HG02642 (cell line): ENCODE data around the gene CHRDL1.
"Not testable (repeated sequence)": the region's sequence is repeated elsewhere in the genome, so short reads cannot be mapped to it uniquely, and the experiment has no call there.

ENCODE experiments used
- ATAC-seq: cut with Tn5 transposase; IDR thresholded peaks from one replicate; pipeline ENCODE4 v1.9.1; 2021; ENCODE audit warnings: mild to moderate bottlenecking; ENCODE audit not compliant: unreplicated experiment, poor library complexity

CHRDL1 gene

DNA sequence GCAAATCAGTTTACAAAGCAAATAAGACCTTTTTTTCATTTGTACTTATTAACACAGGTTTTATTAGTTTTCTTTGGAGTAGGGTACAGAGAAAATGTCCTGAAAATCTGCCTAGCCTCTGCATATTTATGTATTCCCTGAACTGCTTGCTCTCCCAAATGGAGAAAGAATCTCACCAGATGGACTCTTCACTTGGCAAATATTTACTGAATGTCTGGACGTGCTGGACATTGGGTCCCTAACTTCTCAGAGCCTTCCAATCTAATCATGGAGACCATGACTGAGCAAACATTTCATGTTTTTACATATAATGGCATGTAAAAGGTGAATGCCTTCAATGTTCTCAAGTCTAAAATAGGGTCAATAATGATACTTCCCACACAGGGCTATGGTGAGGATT lies 126.0 kb downstream of the CHRDL1 start:
- ATAC-seq = no peak

DNA sequence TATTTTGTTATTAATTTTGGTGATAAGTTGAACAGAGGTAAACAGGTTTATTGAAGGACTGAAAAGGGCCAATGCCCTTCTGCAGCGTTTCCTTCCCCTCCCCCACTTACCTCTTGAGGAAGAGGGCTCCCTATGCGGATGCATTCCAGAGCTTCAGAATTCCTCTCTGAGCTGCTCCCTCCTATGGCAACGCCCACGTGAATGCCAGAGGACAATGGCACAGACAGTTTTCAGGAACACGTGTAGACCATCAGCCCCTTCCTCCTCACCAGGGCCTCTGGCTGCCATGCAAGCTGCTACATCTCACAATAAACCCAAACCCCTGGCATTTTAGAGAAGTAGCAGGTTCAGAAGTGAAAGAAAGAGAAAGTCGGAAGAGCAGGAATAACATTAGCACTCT lies 127.9 kb downstream of the CHRDL1 start:
- no peak for ATAC-seq

DNA sequence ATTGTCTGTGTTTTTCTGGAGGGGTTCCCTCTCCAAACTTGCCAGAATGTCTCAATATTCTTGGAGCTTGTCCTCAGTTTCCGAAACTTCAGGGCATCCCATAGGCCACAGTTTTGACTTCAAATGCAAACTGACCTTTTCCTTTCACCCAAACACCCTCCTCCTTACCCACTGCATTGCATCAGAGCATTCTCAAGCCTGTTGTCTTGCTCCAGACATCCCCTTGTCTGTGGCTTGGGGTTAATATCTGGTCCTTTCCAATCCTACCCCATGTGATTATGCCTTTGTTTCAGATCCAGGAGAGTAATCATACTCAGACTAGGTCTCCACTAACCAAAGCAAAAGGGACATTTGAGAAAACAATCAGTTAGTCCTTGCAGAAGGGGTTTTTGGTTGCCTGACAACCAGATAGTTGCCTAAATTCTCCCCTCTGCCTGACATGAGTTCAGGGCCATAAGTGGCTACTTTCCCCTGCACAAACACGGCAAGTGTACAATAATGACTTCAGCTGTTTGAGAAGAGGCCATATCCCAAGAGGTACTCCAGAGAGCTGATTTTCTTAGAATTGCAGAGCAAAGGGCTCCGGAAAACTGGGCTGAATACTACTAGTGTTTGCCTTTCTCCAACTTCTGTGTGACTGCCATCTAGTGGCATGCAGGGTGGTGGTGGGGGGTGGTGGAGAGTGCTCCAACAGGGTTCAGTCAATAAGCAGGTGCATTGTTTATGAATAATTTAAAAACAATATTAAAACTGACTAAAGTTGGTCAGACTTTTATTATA lies 130.2 kb downstream of the CHRDL1 start:
- ATAC-seq = peak; percentile 75

DNA sequence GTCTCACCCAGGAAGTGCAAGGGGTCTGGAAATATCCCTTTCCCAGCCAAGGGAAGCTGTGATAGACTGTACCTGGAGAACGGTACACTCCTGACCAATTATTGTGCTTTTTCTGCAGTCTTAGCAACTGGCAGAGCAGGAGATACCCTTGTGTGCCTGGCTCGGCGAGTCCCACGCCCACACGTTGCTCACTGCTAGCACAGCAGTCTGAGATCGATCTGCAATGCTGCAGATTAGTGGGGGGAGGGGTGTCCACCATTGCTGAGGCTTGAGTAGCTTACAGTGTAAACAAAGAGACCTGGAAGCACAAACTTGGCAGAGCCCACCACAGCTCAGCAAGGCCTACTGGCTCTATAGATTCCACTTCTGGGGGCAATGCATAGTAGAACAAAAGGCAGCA lies 138.5 kb downstream of the CHRDL1 start:
- ATAC-seq = no peak

DNA sequence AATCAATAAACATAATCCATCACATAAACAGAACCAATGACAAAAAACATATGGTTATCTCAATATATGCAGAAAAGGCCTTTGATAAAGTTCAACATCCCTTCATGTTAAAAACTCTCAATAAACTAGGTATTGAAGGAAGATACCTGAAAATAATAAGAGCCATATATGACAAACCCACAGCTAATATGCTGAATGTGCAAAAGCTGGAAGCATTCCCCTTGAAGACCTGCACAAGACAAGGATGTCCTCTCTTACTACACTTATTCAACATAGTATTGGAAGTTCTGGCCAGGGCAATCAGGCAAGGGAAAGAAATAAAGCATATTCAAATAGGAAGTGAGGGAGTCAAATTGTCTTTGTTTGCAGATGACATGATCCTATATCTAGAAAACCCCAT lies 141.3 kb downstream of the CHRDL1 start:
- not testable (repeated sequence) for ATAC-seq

DNA sequence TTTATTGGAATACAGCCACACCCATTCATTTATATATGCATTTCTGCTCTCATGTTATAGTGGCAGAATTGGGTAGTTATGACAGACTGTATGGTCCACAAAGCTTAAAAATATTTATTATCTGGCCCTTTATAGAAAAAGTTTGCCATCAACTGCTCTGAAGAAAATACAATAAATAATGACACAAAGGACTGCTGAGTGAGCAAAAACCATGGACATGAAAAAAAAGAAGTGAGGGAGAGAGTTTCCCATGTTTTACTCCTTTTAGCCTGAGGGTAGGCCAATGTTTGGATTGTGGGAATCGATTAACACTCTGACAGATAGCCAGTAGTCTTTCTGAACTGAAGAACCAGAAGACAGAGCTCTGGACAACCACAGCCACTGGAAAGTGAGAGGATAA lies 149.2 kb downstream of the CHRDL1 start:
- no peak for ATAC-seq
